GM12891 (cell line): ENCODE measurements around the gene PRKAR1A.

Source experiments
- DNase-seq: peaks from one replicate; pipeline ENCODE4 v3.0.0; 2011; ENCODE audit warnings: low spot score; ENCODE audit not compliant: insufficient read length
- FAIRE-seq: peaks from 2 replicates; lab custom pipeline; 2011; peaks lifted over from hg19 to GRCh38; lab: Jason Lieb, UNC
- PAX5 ChIP-seq: IDR thresholded peaks from 2 replicates; pipeline ENCODE4 v1.6.1; 2011; ENCODE audit warnings: low read length, moderate library complexity, mild to moderate bottlenecking; ENCODE audit not compliant: insufficient read depth, severe bottlenecking
- POLR2A ChIP-seq: IDR thresholded peaks from 2 replicates; pipeline ENCODE4 v1.6.1; 2011; ENCODE audit warnings: low read depth, low read length, control low read depth
- POLR2AphosphoS5 ChIP-seq: IDR thresholded peaks from 2 replicates; pipeline ENCODE4 v1.6.1; 2011; ENCODE audit warnings: low read depth, low read length, control low read depth
- POU2F2 ChIP-seq: IDR thresholded peaks from 2 replicates; pipeline ENCODE4 v1.6.1; 2011; ENCODE audit warnings: low read depth, mild to moderate bottlenecking, control low read depth, low read length, moderate library complexity
- SPI1 ChIP-seq: IDR thresholded peaks from 2 replicates; pipeline ENCODE4 v1.6.1; 2011; ENCODE audit warnings: low read depth, low read length, control low read depth
- TAF1 ChIP-seq: IDR thresholded peaks from 2 replicates; pipeline ENCODE4 v1.6.1; 2011; ENCODE audit warnings: low read depth, low read length, control low read depth

PRKAR1A gene

GRCh38 chr17:68540981-68541380 lies 28.8 kb downstream of the PRKAR1A start:
- DNase-seq: no peak
- no peak for FAIRE-seq
- TF ChIP-seq TAF1 (no peak), POLR2A (no peak), POU2F2 (no peak), POLR2AphosphoS5 (no peak)

GRCh38 chr17:68541816-68542215 lies 29.6 kb downstream of the PRKAR1A start:
- TF ChIP-seq POLR2AphosphoS5 (no peak), PAX5 (no peak), POLR2A (no peak)
- no peak for FAIRE-seq

GRCh38 chr17:68542698-68543463 lies 30.7 kb downstream of the PRKAR1A start:
- no peak for FAIRE-seq
- no peak for DNase-seq
- no peak for TF ChIP-seq POLR2AphosphoS5
- TF ChIP-seq TAF1: no peak
- TF ChIP-seq POLR2A: no peak
- TF ChIP-seq SPI1: no peak
- TF ChIP-seq POU2F2: no peak
- no peak for TF ChIP-seq PAX5

More at GRCh38 chr17:68541816-68542215, 29.6 kb downstream of the PRKAR1A start:
- DNase-seq: no peak

GRCh38 chr17:68544111-68544915 lies 32.1 kb downstream of the PRKAR1A start:
- TF ChIP-seq SPI1 (no peak), POLR2A (no peak), POU2F2 (no peak), PAX5 (no peak), TAF1 (no peak), POLR2AphosphoS5 (no peak)
- FAIRE-seq (no peak), DNase-seq (no peak)

GRCh38 chr17:68556551-68556950 lies 44.3 kb downstream of the PRKAR1A start:
- TF ChIP-seq POLR2A (no peak), POU2F2 (no peak), TAF1 (no peak), PAX5 (no peak), SPI1 (no peak), POLR2AphosphoS5 (no peak)
- FAIRE-seq: no peak
- DNase-seq: no peak

GRCh38 chr17:68559316-68559715 lies 47.1 kb downstream of the PRKAR1A start:
- no peak for FAIRE-seq
- TF ChIP-seq POLR2AphosphoS5: no peak
- DNase-seq: no peak

GRCh38 chr17:68560966-68561720 lies 48.9 kb downstream of the PRKAR1A start:
- TF ChIP-seq SPI1: no peak
- TF ChIP-seq PAX5: no peak
- no peak for TF ChIP-seq POLR2AphosphoS5
- no peak for TF ChIP-seq POU2F2
- TF ChIP-seq POLR2A: no peak
- no peak for TF ChIP-seq TAF1
- FAIRE-seq (no peak), DNase-seq (no peak)

- FAIRE-seq: no peak
- no peak for DNase-seq
- no peak for TF ChIP-seq POU2F2
- TF ChIP-seq SPI1: no peak
- no peak for TF ChIP-seq POLR2AphosphoS5
- no peak for TF ChIP-seq TAF1
- no peak for TF ChIP-seq POLR2A
- no peak for TF ChIP-seq PAX5
Measured at GRCh38 chr17:68562736-68563135, 50.5 kb downstream of the PRKAR1A start.

GRCh38 chr17:68564415-68565111 lies 52.3 kb downstream of the PRKAR1A start:
- DNase-seq (no peak), FAIRE-seq (no peak)
- TF ChIP-seq PAX5 (no peak), POLR2AphosphoS5 (no peak), POLR2A (no peak)

- DNase-seq (no peak), FAIRE-seq (no peak)
- TF ChIP-seq POU2F2: no peak
- no peak for TF ChIP-seq PAX5
- TF ChIP-seq TAF1: no peak
- no peak for TF ChIP-seq SPI1
Measured at GRCh38 chr17:68565661-68566441, 53.6 kb downstream of the PRKAR1A start.
